ENCODE data around the gene PDXK. TPM values are rescaled to one million over a fixed set of nuclear protein-coding genes. Genes with fewer than 3 reads are reported as not detected.

PDXK gene
- total and polyA plus RNA-seq, 2 donors (not counting 3 experiments of a cell fraction or from before 2014, with no cell fraction given) = 44.2 to 59.1 TPM

GRCh38 chr21:43781846-43782245 is 62.9 kb downstream of the PDXK start:
- DNase-seq (ENCODE audit: low read depth, low spot score) (no peak), FAIRE-seq (no peak)
- Histone ChIP-seq H3K79me2 (ENCODE audit: control insufficient read depth, insufficient read depth, low read length) (no peaks in the 10 kb centered on the region), H3K4me3 (replicated peaks in 1 of 3; ENCODE audit: insufficient read depth in 1 of 3, low read depth in 1 of 3, low read length in 3 of 3) (no peak overlapping the region), H4K20me1 (replicated peaks; ENCODE audit: control insufficient read depth, extremely low read depth, insufficient read depth, low read length) (no peaks in the 10 kb centered on the region), H3K4me2 (ENCODE audit: insufficient read depth, low read length) (no peak overlapping the region), H3K9me1 (replicated peaks; ENCODE audit: control insufficient read depth, extremely low read depth, insufficient read depth, low read length) (no peaks in the 10 kb centered on the region), H3K4me1 (ENCODE audit: control insufficient read depth, extremely low read depth, insufficient read depth, low read length) (no peaks in the 10 kb centered on the region), H3K36me3 (ENCODE audit: control insufficient read depth in 2 of 2, extremely low read depth in 1 of 2, insufficient read depth in 2 of 2, low read length in 2 of 2) (no peaks in the 10 kb centered on the region), H3K9me3 (replicated peaks; ENCODE audit: control insufficient read depth, insufficient read depth, low read length) (no peaks in the 10 kb centered on the region), H3K27me3 (ENCODE audit: control insufficient read depth in 2 of 2, insufficient read depth in 2 of 2, low read length in 2 of 2) (peaks cover 2% of the 10 kb centered on the region in 2 experiments), H3K9ac (replicated peaks; ENCODE audit: extremely low read depth, insufficient read depth, low read length) (no peak overlapping the region), H2AFZ (ENCODE audit: low read depth, low read length) (no peak overlapping the region), H3K27ac (ENCODE audit: insufficient read depth, low read depth, low read length) (no peak overlapping the region)
- intact Hi-C loops (cut with micrococcal nuclease) (no loop called here), dilution Hi-C loops (cut with MboI; ENCODE audit: extremely low pct_ligation_motif_present, low sequenced_read_pairs) (no loop called here)
- ChIA-PET CTCF (interaction anchor here (1.3 kb wide), 1 partner anchor 193 kb away, joined by 5 read pairs; no protein-coding TSS in a partner anchor), POLR2A (no interaction called here)
- TF ChIP-seq GATA2 (IDR thresholded peaks at IDR 0.05; ENCODE audit: insufficient read depth, insufficient read length, low read depth, low read length) (no peak), CTCF (IDR thresholded peaks at IDR 0.05; ENCODE audit: extremely low read depth in 1 of 2, insufficient read depth in 1 of 2, low read depth in 1 of 2, low read length in 2 of 2) (no peak), EZH2 (IDR thresholded peaks at IDR 0.05; ENCODE audit: borderline replicate concordance, low read depth, low read length, severe bottlenecking) (no peak), MYC (IDR thresholded peaks at IDR 0.05; ENCODE audit: low read depth, low read length) (no peak), FOS (IDR thresholded peaks at IDR 0.05; ENCODE audit: borderline replicate concordance, insufficient read depth, low read length) (no peak), POLR2AphosphoS5 (IDR thresholded peaks at IDR 0.05; ENCODE audit: insufficient read depth, low read depth, low read length) (no peak), MAX (IDR thresholded peaks at IDR 0.05; ENCODE audit: insufficient read depth, insufficient read length) (no peak), JUN (IDR thresholded peaks at IDR 0.05; ENCODE audit: borderline replicate concordance, insufficient read depth, insufficient read length, low read depth) (no peak), POLR2A (IDR thresholded peaks at IDR 0.05; ENCODE audit: low read depth, low read length) (no peak)
- no TSS peak for BruUV-seq (replicated peaks)

All from endothelial cell of umbilical vein (primary cell).